Liver (tissue), 9 donors: ENCODE data around the gene FGF5. TPM values are rescaled to one million over a fixed set of nuclear protein-coding genes. Genes with fewer than 3 reads are reported as not detected.

ENCODE experiments used
- DNase-seq: peaks from one replicate; pipeline ENCODE4 v3.0.0-alpha.2; 2017; ENCODE audit warnings: low spot score
- H3K27ac ChIP-seq, 2 donors: one replicate each; pipeline ENCODE4 v1.7.0; 2013; ENCODE audit warnings: inconsistent platforms in 2 of 2, low read length in 2 of 2, control low read depth in 1 of 2, low read depth in 1 of 2, mild to moderate bottlenecking in 1 of 2
- H3K27me3 ChIP-seq, 4 donors: one replicate each; pipeline versions ENCODE4 v1.6.1 to v1.7.0; 2013; ENCODE audit warnings: low read length in 3 of 4, inconsistent platforms in 1 of 4, mild to moderate bottlenecking in 1 of 4, moderate library complexity in 1 of 4; ENCODE audit not compliant: control insufficient read depth in 4 of 4, insufficient read depth in 4 of 4
- H3K36me3 ChIP-seq, 4 donors: one replicate each; pipeline versions ENCODE4 v1.6.1 to v1.7.0; 2013; ENCODE audit warnings: low read length in 3 of 4, mild to moderate bottlenecking in 3 of 4, low read depth in 1 of 4, moderate library complexity in 1 of 4; ENCODE audit not compliant: control insufficient read depth in 4 of 4, insufficient read depth in 3 of 4
- H3K4me1 ChIP-seq, 4 donors: one replicate each; pipeline versions ENCODE4 v1.6.1 to v1.7.0; 2013; ENCODE audit warnings: low read length in 3 of 4, mild to moderate bottlenecking in 3 of 4, moderate library complexity in 1 of 4; ENCODE audit not compliant: control insufficient read depth in 4 of 4, insufficient read depth in 4 of 4
- H3K4me3 ChIP-seq, 3 donors: one replicate each; pipeline versions ENCODE4 v1.6.1 to v1.7.0; 2013; ENCODE audit warnings: low read length in 3 of 3, control low read depth in 1 of 3, low read depth in 1 of 3, mild to moderate bottlenecking in 1 of 3
- H3K9ac ChIP-seq, 2 donors: one replicate each; pipeline ENCODE4 v1.7.0; 2013; ENCODE audit warnings: low read length in 2 of 2, mild to moderate bottlenecking in 2 of 2, moderate library complexity in 2 of 2, control low read depth in 1 of 2, low read depth in 1 of 2
- H3K9me3 ChIP-seq, 4 donors: one replicate each; pipeline versions ENCODE4 v1.6.1 to v1.7.0; 2013; ENCODE audit warnings: low read length in 3 of 4; ENCODE audit not compliant: control insufficient read depth in 4 of 4
- CTCF ChIP-seq: fragments of 150-350 bp; IDR thresholded peaks from 2 replicates; pipeline ENCODE4 v1.5.1; 2017; ENCODE audit warnings: improper control_type of control experiment, low read depth, low read length; ENCODE audit not compliant: missing input control
- EGR1 ChIP-seq, 2 donors: IDR thresholded peaks; 2 replicates each; pipeline ENCODE4 v1.6.1; 2016 to 2018; ENCODE audit warnings: antibody characterized with exemption in 2 of 2, low read depth in 2 of 2
- FOXA1 ChIP-seq: IDR thresholded peaks from 2 replicates; pipeline ENCODE4 v1.6.1; 2016; ENCODE audit warnings: antibody characterized with exemption
- FOXA2 ChIP-seq: IDR thresholded peaks from 2 replicates; pipeline ENCODE4 v1.6.1; 2016; ENCODE audit warnings: antibody characterized with exemption
- GABPA ChIP-seq, 2 donors: IDR thresholded peaks in 1 of 2; conservative IDR thresholded peaks in 1 of 2; 2 replicates each; pipeline ENCODE4 v1.6.1; 2016; ENCODE audit warnings: antibody characterized with exemption in 2 of 2, mild to moderate bottlenecking in 1 of 2, moderate library complexity in 1 of 2
- HNF4A ChIP-seq, 2 donors: conservative IDR thresholded peaks; 2 replicates each; pipeline ENCODE4 v1.6.1; 2016; ENCODE audit warnings: antibody characterized with exemption in 2 of 2, mild to moderate bottlenecking in 2 of 2
- HNF4G ChIP-seq: IDR thresholded peaks from 2 replicates; pipeline ENCODE4 v1.6.1; 2016; ENCODE audit warnings: antibody characterized with exemption
- JUND ChIP-seq, 2 donors: IDR thresholded peaks; 2 replicates each; pipeline ENCODE4 v1.6.1; 2016; ENCODE audit warnings: antibody characterized with exemption in 2 of 2
- MAX ChIP-seq: IDR thresholded peaks from 2 replicates; pipeline ENCODE4 v1.6.1; 2016; ENCODE audit warnings: antibody characterized with exemption
- NR2F2 ChIP-seq: IDR thresholded peaks from 2 replicates; pipeline ENCODE4 v1.6.1; 2016; ENCODE audit warnings: antibody characterized with exemption
- RAD21 ChIP-seq, 2 donors: IDR thresholded peaks; 2 replicates each; pipeline ENCODE4 v1.6.1; 2016; ENCODE audit warnings: antibody characterized with exemption in 2 of 2, mild to moderate bottlenecking in 2 of 2
- REST ChIP-seq: IDR thresholded peaks from 2 replicates; pipeline ENCODE4 v1.6.1; 2016; ENCODE audit warnings: antibody characterized with exemption, mild to moderate bottlenecking
- RXRA ChIP-seq, 2 donors: IDR thresholded peaks; 2 replicates each; pipeline ENCODE4 v1.6.1; 2017 to 2018; ENCODE audit warnings: antibody characterized with exemption in 2 of 2, mild to moderate bottlenecking in 1 of 2
- SP1 ChIP-seq: IDR thresholded peaks from 2 replicates; pipeline ENCODE4 v1.6.1; 2018; ENCODE audit warnings: antibody characterized with exemption, mild to moderate bottlenecking
- TAF1 ChIP-seq: conservative IDR thresholded peaks from 2 replicates; pipeline ENCODE4 v1.6.1; 2016; ENCODE audit warnings: antibody characterized with exemption, mild to moderate bottlenecking
- YY1 ChIP-seq: IDR thresholded peaks from 2 replicates; pipeline ENCODE4 v1.6.1; 2016; ENCODE audit warnings: antibody characterized with exemption, mild to moderate bottlenecking
- ZBTB33 ChIP-seq: IDR thresholded peaks from 2 replicates; pipeline ENCODE4 v1.6.1; 2016; ENCODE audit warnings: antibody characterized with exemption
- WGBS: extraction: QIAGEN DNeasy Blood & Tissue Kit; methylation state at CpG from one replicate; pipeline ENCODE4 v1.1.7; 2013; 5-methylcytosine and 5-hydroxymethylcytosine counted together
- polyA plus RNA-seq, 2 donors: library from polyadenylated mRNA; stranded (reverse) in 1 of 2; unstranded in 1 of 2; fragments of 200-250 nt in 1 of 2; fragments of >200 nt in 1 of 2; fragmentation: Nextera tagmentation in 1 of 2; extraction: Ambion mirVana in 1 of 2; gene quantifications; one replicate each; pipeline versions ENCODE4 v1.2.1 to v1.2.3, GENCODE V29; 2013 to 2015
- total RNA-seq, 2 donors: library from RNA; depleted of rRNA; stranded (reverse); fragments of >200 nt; gene quantifications; one replicate each; pipeline ENCODE4 v1.2.3, GENCODE V29; 2014
- donor health status: healthy.
- donor health status: healthy.
- donor health status: healthy.
- donor health status: healthy.
- donor health status: healthy.

The FGF5 gene
- total and polyA plus RNA-seq, 4 donors: 0.03 TPM; not detected in 3

- Histone ChIP-seq H3K27me3 (peaks cover 0 to 10% (median 3%) of the 10 kb centered on the region in 4 donors), H3K4me3 (no peak overlapping the region), H3K4me1 (no peaks in the 10 kb centered on the region), H3K27ac (no peak overlapping the region), H3K9ac (no peak overlapping the region), H3K36me3 (no peaks in the 10 kb centered on the region), H3K9me3 (no peaks in the 10 kb centered on the region)
- no peak for TF ChIP-seq GABPA (IDR thresholded peaks at IDR 0.05 in 1 of 2, conservative IDR thresholded peaks at IDR 0.05 in 1 of 2)
- TF ChIP-seq TAF1: no peak
- TF ChIP-seq RXRA (IDR thresholded peaks at IDR 0.05): no peak
- TF ChIP-seq JUND (IDR thresholded peaks at IDR 0.05): no peak
- TF ChIP-seq SP1: no peak
- TF ChIP-seq FOXA1: no peak
- no peak for TF ChIP-seq YY1
- no peak for TF ChIP-seq HNF4A (conservative IDR thresholded peaks at IDR 0.05)
- TF ChIP-seq RAD21 (IDR thresholded peaks at IDR 0.05): no peak
- TF ChIP-seq REST: no peak
- TF ChIP-seq EGR1 (IDR thresholded peaks at IDR 0.05; ENCODE audit: low read depth in 2 of 2): no peak
- TF ChIP-seq FOXA2: no peak
- TF ChIP-seq NR2F2: no peak
- no peak for TF ChIP-seq HNF4G
- TF ChIP-seq ZBTB33: no peak
- TF ChIP-seq CTCF: no peak
- no peak for TF ChIP-seq MAX
- WGBS: 63% methylated on average over 6 of the region's 6 CpGs
- no peak for DNase-seq
These were observed 28.5 kb upstream of the FGF5 start for GRCh38 chr4:80237992-80238391.
